D341Med (cell line): ENCODE results near the gene MOV10.
A peak's percentile ranks its signal among the peaks of the same experiment; 100 is the strongest.
"Not testable (repeated sequence)": the region's sequence is repeated elsewhere in the genome, so short reads cannot be mapped to it uniquely, and the experiment has no call there.

Experiments
- DNase-seq: peaks from one replicate; pipeline ENCODE4 v3.0.0; 2012; ENCODE audit warnings: low spot score

The MOV10 gene, protein sequence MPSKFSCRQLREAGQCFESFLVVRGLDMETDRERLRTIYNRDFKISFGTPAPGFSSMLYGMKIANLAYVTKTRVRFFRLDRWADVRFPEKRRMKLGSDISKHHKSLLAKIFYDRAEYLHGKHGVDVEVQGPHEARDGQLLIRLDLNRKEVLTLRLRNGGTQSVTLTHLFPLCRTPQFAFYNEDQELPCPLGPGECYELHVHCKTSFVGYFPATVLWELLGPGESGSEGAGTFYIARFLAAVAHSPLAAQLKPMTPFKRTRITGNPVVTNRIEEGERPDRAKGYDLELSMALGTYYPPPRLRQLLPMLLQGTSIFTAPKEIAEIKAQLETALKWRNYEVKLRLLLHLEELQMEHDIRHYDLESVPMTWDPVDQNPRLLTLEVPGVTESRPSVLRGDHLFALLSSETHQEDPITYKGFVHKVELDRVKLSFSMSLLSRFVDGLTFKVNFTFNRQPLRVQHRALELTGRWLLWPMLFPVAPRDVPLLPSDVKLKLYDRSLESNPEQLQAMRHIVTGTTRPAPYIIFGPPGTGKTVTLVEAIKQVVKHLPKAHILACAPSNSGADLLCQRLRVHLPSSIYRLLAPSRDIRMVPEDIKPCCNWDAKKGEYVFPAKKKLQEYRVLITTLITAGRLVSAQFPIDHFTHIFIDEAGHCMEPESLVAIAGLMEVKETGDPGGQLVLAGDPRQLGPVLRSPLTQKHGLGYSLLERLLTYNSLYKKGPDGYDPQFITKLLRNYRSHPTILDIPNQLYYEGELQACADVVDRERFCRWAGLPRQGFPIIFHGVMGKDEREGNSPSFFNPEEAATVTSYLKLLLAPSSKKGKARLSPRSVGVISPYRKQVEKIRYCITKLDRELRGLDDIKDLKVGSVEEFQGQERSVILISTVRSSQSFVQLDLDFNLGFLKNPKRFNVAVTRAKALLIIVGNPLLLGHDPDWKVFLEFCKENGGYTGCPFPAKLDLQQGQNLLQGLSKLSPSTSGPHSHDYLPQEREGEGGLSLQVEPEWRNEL

DNA sequence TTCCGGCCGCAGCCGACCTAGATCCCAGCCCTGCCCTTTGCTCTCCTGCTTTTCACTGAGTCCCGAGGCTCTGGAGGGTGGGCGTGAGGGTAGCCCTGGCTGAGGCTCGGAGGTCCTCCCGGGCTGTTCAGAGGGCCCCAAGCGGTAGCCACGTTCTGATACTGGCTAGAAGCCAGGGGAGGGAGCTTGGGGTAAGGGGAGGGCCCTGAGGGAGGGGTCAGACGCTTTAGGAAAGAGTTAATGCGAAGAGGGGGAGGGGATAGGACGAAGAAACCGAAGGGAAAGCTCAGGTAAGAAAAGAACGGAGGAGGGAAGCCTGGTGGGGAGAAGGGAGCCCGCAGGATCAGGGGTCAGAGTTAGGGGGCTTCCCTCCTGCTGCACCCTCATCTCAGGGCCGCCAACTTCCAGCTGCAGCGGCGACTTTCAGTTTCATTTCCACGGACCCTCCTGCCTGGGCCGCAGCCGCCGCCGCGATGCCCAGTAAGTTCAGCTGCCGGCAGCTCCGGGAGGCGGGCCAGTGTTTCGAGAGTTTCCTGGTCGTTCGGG is at the start of gene MOV10:
MOV10 (plus strand) TSS at position 220 of the 546 bp plus-strand sequence; CDS start at position 474, 254 bp downstream.
- DNase-seq = peak; percentile 52

DNA sequence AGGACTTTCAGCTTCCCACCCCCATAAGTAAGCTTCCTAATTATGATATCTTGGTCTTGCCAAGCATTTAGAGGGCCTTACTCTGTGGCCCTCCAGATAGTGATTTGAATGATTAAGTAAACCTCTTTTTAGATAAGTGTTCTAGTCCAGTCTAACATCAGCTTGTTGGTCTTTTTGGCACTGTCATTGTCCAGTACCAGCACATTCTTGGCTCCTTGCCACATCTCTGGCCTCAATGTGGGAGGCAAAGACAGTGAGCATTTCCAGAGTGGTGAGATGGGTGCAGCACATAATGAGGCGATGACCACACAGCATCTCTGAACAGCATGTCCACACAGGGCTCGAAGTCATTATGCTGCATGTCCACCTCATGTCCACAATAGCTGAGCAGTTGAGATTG is 48.8 kb upstream of the MOV10 start:
- DNase-seq = no peak

DNA sequence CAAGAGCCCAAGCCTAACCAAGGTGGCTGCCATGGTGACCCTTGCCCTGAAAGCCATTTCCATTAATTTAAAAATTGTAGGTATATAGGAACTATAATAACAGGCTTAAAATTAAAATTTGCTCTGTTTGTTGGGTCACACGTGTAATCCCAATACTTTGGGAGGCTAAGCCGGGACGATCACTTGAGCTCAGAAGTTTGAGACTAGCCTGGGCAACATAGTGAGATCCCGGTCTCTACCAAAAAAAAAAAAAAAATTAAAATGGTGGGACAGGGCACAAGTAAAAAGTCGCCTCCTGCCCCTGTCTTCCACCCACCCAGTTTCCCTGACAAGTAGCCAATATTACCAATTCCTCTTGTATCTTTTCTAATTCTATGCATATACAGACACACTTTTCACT is 48.3 kb upstream of the MOV10 start:
- no peak for DNase-seq

DNA sequence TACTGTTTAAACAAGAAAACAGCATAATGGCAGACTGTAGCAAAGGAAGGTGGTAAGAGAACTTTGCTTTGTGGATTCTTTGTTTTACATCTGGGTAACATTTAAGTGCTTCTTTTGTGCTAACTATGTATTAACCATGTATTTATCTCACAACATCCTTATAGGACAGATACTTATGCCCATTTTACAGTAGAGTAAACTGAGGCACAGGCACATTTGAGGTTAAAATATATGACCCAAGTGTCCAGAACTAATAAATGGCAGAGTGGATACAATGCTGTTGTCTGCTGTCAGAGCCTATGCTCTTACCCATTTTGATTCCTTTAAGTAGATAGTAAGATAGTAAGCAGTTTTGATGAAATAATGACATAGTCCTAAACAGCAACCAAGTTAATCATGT is 47.6 kb upstream of the MOV10 start:
- DNase-seq = no peak

DNA sequence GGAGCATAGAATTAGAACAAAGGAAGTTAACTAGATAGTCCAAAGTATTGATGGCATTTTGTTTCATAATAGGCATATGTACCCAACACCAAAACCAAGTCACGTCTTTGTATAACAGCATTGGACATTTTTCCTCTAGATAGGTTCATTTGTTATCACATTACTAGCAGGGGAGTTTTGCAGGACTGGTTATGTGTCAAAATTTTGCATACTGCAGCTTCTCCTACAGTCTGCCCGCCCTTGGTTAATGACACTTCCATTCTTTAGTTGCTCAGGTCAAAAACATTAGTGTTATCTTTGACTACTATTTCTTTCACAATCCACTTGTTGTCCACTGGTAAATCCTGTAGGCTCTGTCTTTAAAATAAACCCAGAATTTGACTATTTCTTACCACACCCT is 45.9 kb upstream of the MOV10 start:
- no peak for DNase-seq

DNA sequence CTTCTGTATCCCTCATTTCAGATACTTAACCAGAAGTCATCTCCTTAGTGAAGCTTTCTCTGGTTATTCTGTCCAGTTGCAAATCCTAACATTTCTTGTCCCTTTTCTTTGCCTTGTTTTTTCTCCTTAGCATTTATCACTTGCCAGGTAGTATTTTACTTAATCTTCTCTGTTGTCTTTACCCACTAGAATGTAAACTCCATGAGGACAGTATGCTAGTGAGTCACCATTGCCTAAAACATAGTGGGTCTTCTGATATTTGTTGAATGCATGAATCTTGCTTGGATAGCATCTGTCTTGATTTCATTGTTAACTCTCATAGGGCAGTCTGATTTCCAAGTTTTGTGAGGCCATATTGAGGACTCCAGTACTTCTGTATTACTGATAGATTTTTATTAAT is 45.2 kb upstream of the MOV10 start:
- no peak for DNase-seq

DNA sequence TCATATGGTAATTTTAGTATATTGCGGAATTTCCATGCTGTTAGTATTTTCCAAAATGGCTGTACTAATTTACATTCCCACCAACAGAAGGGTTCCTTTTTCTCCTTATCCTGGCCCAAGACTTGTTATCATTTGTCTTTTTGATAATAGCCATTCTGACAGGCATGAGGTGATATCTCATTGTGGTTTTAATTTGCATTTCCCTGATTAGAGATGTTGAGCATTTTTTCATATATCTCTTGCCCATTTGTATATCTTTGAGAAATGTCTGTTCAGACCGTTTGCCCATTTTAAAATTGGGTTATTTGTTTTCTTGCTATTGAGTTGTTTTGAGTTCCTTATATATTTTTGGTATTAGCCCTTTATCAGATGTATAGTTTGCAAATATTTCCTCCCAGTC is 40.8 kb upstream of the MOV10 start:
- DNase-seq = no peak

DNA sequence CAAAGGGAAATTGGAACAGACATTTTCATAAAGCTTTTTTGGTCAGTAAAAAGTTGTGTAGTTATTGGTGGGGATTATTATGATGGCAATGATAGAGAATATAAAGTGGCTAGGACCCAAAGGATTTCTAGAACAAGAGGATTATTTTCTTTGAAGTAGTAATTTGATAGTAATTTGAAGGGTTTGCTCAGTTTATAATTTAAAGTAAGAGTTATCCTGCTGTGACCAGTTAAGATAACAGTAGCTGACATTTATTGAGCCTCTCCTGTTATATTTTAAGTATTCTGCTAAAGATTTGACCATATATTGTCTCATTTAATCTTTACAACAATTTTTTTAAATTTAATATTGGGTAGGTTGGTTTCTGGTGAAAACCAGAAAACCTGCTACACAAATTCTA is 40.1 kb upstream of the MOV10 start:
- DNase-seq = no peak

DNA sequence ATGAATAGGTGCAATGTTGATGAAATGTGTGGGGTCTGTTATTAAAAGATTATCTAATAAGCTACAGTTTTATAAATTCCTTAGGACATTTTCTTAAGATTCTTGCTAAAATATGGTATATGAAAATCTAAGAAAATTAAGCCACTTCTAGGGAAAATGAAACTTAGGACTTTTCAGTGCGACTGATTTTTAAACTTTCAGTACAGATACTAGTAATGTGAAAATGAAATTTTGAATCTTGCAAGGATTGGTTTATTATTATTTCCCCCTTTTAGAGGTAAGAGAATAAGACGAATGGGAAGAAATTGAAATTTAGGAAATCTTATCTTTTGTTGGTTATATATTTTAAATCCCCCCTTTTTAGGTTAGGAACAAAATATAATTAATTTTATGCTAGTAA is 38.4 kb upstream of the MOV10 start:
- DNase-seq = no peak

DNA sequence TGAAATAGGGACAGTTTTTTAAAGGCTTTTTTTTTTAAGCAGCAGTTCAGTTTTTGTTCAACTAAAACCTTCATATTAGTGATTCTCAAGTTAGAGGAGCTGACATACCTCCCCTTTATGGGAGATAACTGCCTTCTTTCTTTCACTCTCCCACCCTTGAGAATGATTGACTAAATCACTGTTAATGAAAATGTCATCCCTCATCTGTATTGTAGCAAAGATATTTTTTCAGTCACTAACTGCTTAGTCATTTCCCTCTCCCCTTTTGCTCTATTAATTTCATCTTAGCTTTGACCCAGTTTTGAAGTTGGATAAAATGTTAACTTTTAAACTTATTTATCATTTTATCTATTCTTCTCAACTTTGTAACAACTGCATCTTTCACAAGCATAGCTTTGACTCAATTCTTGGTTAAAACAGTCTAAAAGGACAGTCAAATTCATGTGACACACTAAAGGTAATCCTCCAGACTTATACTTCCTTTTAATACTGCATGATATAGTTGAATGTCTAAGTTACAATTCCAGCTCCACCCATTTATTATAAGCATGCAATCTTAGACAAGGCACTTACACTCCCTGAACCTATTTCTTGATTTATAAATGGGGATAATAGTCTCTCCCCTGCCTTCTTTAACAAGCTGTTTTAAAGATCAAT is 37.7 kb upstream of the MOV10 start:
- DNase-seq = no peak

DNA sequence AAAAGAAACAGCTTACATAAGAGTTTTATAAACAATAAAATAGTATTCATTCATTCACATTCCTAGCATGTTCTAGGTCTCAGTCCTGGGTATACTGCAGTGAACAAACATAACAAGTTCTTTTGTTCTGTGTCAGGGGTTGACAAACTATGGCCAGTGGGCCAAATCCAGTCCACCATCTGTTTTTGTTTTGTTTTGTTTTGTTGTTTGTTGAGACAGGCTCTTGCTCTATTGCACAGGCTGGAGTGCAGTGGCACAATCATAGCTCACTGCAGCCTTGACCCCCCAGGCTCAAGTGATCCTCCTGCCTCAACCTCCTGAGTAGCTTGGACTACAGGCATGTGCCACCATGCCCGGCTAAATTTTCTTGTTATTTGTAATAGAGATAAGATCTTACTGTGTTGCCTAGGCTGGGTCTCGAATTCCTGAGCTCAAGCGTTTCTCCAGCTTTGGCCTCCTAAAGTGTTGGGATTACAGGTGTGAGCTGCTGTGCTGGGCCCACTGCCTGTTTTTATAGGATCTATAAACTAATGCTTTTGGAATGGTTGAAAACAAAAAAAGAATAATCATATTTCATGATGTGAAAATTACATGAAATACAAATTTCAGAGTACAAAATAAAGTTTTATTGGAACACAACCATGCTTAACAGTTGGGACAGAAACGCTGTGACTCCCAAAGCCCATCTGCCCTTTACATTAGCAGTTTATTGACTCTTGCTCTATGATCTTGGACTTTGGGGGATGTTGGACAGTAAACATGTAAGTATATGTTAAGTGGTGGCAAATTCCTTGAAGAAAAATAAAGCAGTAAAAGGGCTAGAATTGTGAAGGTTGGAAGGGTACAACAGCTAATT is 37.0 kb upstream of the MOV10 start:
- DNase-seq = no peak

DNA sequence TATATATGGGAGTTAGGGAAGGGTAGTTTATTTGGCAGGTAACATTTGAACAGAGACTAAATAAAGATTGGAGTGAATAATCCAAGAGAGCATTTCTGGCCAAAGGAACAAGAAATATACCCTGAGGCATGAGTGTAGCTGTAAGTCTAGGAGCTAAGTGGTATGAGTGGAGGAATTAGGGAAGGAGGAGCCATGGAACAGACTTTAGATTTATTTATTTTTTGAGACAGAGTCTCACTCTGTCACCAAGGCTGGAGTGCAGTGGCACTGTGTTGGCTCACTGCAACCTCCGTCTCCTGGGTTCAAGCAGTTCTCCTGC is 36.4 kb upstream of the MOV10 start:
- no peak for DNase-seq

DNA sequence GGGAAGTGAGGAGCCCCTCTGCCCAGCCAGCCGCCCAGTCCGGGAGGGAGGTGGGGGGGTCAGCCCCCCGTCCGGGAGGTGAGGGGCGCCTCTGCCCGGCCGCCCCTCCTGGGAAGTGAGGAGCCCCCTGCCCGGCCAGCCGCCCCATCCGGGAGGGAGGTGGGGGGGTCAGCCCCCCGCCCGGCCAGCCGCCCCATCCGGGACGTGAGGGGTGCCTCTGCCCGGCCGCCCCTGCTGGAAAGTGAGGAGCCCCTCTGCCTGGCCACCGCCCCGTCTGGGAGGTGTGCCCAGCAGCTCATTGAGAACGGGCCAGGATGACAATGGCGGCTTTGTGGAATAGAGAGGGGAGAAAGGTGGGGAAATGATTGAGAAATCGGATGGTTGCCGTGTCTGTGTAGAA is 34.0 kb upstream of the MOV10 start:
- not testable (repeated sequence) for DNase-seq

DNA sequence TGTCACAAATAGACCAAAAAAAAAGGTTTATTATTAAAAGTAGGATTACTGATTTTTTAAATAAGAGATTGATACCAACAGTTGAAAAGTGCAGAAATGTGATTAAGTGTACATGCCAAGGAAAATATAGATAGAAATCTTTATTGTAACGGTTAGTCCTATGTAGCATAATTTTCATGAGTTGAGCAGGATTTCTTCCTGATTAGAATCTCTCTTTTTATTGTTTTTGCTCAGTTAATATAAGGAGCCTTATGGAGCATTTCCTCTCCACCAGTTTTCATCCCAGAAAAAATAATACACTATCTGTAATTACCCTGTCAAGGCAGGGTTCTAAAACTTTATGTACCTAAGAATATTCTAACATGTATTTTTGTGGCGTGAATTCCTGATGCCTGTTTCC is 31.4 kb upstream of the MOV10 start:
- no peak for DNase-seq

DNA sequence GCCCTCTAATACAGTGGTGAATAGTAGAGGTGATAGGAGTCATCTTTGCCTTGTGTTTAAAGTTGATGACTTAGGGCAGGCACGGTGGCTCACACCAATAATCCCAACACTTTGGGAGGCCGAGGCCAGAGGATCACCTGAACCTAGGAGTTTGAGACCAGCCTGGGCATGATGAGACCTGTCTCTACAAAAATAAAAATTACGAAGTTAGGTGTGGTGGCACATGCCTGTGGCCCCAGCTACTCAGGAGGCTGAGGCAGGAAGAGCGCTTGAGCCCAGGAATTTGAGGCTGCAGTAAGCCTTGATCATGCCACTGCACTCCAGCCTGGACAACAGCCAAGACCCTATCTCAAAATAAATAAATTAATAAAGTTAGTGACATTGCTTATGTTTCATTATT is 28.2 kb upstream of the MOV10 start:
- DNase-seq = no peak

DNA sequence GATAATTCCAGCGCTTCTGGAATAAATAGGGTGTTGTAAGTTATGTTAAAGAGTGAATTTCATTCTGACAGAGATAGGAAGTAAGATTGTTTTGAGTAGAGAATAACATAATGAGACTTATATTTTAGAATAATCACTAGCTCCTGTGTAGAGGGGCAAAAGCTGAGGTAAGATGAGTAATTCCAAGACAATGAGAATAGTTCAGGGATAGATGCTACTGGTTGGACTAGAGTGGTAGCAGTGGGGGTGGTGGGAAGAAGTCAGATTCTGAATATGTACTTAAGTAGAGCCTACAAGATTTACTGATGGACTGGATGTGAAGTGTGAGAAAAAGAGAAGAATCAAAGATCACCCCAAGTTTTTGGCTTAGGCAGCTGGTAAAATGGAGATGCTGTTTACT is 23.3 kb upstream of the MOV10 start:
- DNase-seq = no peak

DNA sequence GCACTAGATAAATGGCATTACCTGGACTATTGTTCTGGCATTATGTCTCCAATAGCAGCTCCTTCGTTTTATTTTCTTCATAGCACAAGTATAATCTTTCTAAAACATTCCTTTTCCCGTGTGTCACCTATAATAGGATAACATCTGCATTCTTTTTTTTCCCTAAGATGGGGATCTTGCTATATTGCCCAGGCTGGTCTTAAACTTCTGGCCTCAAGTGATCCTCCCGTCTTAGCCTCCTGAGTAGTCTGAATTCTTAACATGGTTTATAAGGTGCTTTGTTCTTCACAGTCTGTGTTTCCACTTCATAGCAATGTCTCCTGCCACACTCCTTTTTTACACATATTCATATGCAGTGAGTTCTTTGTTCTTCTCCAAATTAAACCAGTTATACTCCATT is 8.6 kb upstream of the MOV10 start:
- DNase-seq = no peak

DNA sequence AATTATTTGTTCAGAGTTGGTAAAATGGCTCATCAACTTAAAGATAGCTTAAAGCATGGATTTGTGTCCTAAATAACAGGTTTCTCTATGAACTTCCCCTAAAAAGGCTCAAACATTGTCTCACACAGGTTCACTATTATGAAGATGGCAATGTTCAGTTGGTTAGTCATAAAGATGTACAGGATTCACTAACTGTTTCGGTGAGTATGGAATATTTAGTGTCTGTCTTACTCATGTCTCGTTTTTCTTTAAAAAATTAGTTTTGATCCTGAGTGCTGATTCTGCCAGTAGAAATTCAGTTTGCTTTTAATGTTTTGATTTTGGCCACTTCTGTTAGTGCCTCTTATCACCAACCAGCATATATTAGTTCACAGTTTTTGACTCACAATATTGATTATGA is 7.5 kb upstream of the MOV10 start:
- no peak for DNase-seq

DNA sequence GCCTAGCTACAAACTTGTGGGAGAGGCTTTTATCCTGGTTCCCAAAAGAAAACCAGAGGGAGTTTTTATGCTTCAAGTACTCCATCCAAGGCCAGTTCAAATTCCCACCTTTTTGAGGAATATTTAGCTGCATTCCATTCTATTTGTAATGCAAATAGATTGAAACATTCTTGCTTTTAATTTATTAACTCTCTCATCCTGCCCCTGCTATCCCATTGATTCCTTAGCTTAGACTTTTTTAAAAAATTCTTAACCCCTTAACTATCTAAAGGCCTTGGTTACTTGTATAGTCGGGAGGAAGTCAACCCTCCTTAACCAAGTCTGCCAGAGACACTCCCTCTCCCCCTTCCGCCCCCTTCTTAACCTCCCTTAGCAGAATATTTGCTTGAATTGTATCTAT is 2.5 kb upstream of the MOV10 start:
- no peak for DNase-seq

DNA sequence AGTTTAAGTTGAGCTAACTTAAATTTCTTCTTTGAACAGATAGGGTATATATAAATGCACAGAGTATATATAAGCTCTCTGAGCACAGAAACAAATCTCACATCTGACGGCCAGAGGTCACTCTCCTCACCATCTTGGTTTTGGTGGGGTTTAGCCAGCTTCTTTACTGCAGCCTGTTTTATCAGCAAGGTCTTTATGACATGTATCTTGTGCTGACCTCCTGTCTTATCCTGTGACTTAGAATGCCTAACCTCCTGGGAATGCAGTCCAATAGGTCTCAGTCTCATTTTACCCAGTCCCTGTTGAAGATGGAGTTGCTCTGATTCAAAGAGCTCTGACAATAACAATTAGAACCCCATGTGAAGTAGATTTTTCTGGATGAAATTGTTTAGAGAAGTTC is 1.6 kb upstream of the MOV10 start:
- no peak for DNase-seq

DNA sequence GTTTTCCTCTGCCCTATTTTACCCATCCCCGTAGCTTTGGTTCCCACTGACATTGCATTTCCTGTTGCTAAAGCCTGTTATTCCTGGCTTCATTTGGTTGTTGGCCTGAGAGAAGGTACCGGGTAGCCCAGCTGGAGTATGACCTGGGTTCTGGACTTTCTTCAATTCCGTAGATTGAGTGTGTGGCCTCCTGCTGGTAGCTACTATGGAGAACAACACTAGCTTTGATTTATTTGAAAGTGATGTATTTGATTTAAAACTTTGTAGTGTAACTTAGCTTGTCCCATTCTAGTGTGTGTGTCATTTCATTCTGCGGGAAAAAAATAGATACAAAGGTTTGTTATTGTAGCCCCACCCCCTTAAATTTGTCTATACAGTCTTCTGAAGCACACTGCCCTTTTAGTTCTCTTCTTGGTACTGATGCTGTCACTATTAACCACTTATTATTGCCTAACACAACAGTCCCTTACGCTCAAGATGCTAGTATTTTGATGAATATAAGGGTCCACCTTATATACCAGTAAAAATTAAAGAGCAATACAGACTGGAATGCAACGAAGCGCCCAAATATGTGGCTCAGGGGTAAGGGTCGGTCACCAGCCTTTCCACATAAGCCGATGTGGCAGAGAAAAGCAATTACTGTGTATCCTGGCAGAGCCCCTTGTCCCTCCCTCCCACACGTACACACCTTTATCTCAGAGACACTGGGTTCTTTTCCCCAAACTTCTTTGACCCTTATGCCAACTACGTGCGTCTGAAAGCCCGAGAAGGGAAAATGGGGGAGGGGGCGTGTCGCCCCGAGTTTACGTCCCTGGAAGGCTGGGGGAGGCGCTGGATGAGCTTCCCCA is 643 bp upstream of the MOV10 start:
- no peak for DNase-seq
